HG02840 (cell line): ENCODE data around the gene GPRC5D.

ENCODE experiments used
- ATAC-seq: cut with Tn5 transposase; IDR thresholded peaks from one replicate; pipeline ENCODE4 v1.9.1; 2021; ENCODE audit warnings: mild to moderate bottlenecking, moderate library complexity, moderate number of reproducible peaks; ENCODE audit not compliant: unreplicated experiment, low FRiP score

GPRC5D gene

GRCh38 chr12:12912711-12913110, 39.3 kb downstream of the GPRC5D start:
- ATAC-seq: no peak

- ATAC-seq: no peak
Measured at GRCh38 chr12:12909995-12910420, 42.0 kb downstream of the GPRC5D start.

- ATAC-seq: no peak
Measured at GRCh38 chr12:12909228-12909994, 42.6 kb downstream of the GPRC5D start.

GRCh38 chr12:12908711-12909110, 43.3 kb downstream of the GPRC5D start:
- ATAC-seq: no peak

- ATAC-seq: no peak
Measured at GRCh38 chr12:12908252-12908651, 43.7 kb downstream of the GPRC5D start.

GRCh38 chr12:12907552-12907951, 44.4 kb downstream of the GPRC5D start:
- ATAC-seq: no peak

- no peak for ATAC-seq
Measured at GRCh38 chr12:12903642-12904609, 48.0 kb downstream of the GPRC5D start.

GRCh38 chr12:12902036-12902435, 49.9 kb downstream of the GPRC5D start:
- ATAC-seq: no peak

GRCh38 chr12:12901158-12901791, 50.7 kb downstream of the GPRC5D start:
- no peak for ATAC-seq

GRCh38 chr12:12900786-12901157, 51.2 kb downstream of the GPRC5D start:
- no peak for ATAC-seq

GRCh38 chr12:12899530-12900380, 52.2 kb downstream of the GPRC5D start:
- ATAC-seq: peak; percentile 76

- no peak for ATAC-seq
Measured at GRCh38 chr12:12898911-12899511, 53.0 kb downstream of the GPRC5D start.

- no peak for ATAC-seq
Measured at GRCh38 chr12:12898136-12898717, 53.7 kb downstream of the GPRC5D start.

GRCh38 chr12:12897302-12897701, 54.7 kb downstream of the GPRC5D start:
- no peak for ATAC-seq

- no peak for ATAC-seq
Measured at GRCh38 chr12:12896260-12896659, 55.7 kb downstream of the GPRC5D start.

GRCh38 chr12:12893438-12893837, 58.5 kb downstream of the GPRC5D start:
- no peak for ATAC-seq

- ATAC-seq: no peak
Measured at GRCh38 chr12:12892681-12893141, 59.3 kb downstream of the GPRC5D start.

GRCh38 chr12:12891881-12892355, 60.1 kb downstream of the GPRC5D start:
- ATAC-seq: no peak
